Pulmonary artery endothelial cell (primary cell): Measurements from ENCODE around the gene CCDC160. TPM values are rescaled to one million over a fixed set of nuclear protein-coding genes. Genes with fewer than 3 reads are reported as not detected.

Source experiments
- total RNA-seq: library from RNA; depleted of rRNA; stranded (reverse); fragments of >200 nt; gene quantifications from 2 replicates; pipeline ENCODE4 v1.2.3, GENCODE V29; 2014

Gene CCDC160
- total RNA-seq, 1 donor from 2014 or later = not detected

Other genes starting within 250 kb of the CCDC160 start
- gene PHF6, start 136.1 kb downstream of the CCDC160 start, total RNA-seq = 41.6 and 49.5 TPM in 2 replicates
- gene HPRT1, start 223.0 kb downstream of the CCDC160 start, total RNA-seq = 23.5 and 27.5 TPM in 2 replicates